DMS79 (cell line): ENCODE results near the gene CHAF1A.

ENCODE experiments used
- DNase-seq: peaks from one replicate; lab custom pipeline; 2025; lab: John Stamatoyannopoulos, UW

CHAF1A gene

GRCh38 chr19:4367336-4367723, 35.1 kb upstream of the CHAF1A start:
- no peak for DNase-seq

GRCh38 chr19:4367781-4368127, 34.7 kb upstream of the CHAF1A start:
- no peak for DNase-seq

- peak; percentile 27 for DNase-seq
Observed at GRCh38 chr19:4368128-4368820, 34.2 kb upstream of the CHAF1A start.

GRCh38 chr19:4369109-4369887, 33.1 kb upstream of the CHAF1A start:
- peak; percentile 89 for DNase-seq

GRCh38 chr19:4369888-4370260, 32.6 kb upstream of the CHAF1A start:
- DNase-seq: peak; percentile 18

- no peak for DNase-seq
Observed at GRCh38 chr19:4370418-4371041, 31.9 kb upstream of the CHAF1A start.

GRCh38 chr19:4371247-4372164, 30.9 kb upstream of the CHAF1A start:
- no peak for DNase-seq

GRCh38 chr19:4372165-4373012, 30.1 kb upstream of the CHAF1A start:
- DNase-seq: no peak

GRCh38 chr19:4373013-4373367, 29.4 kb upstream of the CHAF1A start:
- DNase-seq: no peak

- no peak for DNase-seq
Observed at GRCh38 chr19:4373601-4374497, 28.6 kb upstream of the CHAF1A start.

- no peak for DNase-seq
Observed at GRCh38 chr19:4374498-4375163, 27.8 kb upstream of the CHAF1A start.

- DNase-seq: peak; percentile 87
Observed at GRCh38 chr19:4375164-4376027, 27.0 kb upstream of the CHAF1A start.

GRCh38 chr19:4376028-4376670, 26.3 kb upstream of the CHAF1A start:
- no peak for DNase-seq

GRCh38 chr19:4376671-4376990, 25.8 kb upstream of the CHAF1A start:
- no peak for DNase-seq

- no peak for DNase-seq
Observed at GRCh38 chr19:4376991-4377781, 25.3 kb upstream of the CHAF1A start.

GRCh38 chr19:4378886-4379285, 23.6 kb upstream of the CHAF1A start:
- DNase-seq: no peak

GRCh38 chr19:4379383-4380253, 22.8 kb upstream of the CHAF1A start:
- no peak for DNase-seq
